Liver (tissue), 3 donors: Measurements from ENCODE around the gene RPL35.

Experiments
- ATF3 ChIP-seq: IDR thresholded peaks from 2 replicates; pipeline ENCODE4 v1.6.1; 2016; ENCODE audit warnings: antibody characterized with exemption
- CTCF ChIP-seq: fragments of 150-350 bp; IDR thresholded peaks from 2 replicates; pipeline ENCODE4 v1.5.1; 2017; ENCODE audit warnings: improper control_type of control experiment, low read depth, low read length; ENCODE audit not compliant: missing input control
- GABPA ChIP-seq, 2 donors: IDR thresholded peaks in 1 of 2; conservative IDR thresholded peaks in 1 of 2; 2 replicates each; pipeline ENCODE4 v1.6.1; 2016; ENCODE audit warnings: antibody characterized with exemption in 2 of 2, mild to moderate bottlenecking in 1 of 2, moderate library complexity in 1 of 2
- JUND ChIP-seq, 2 donors: IDR thresholded peaks; 2 replicates each; pipeline ENCODE4 v1.6.1; 2016; ENCODE audit warnings: antibody characterized with exemption in 2 of 2
- RAD21 ChIP-seq, 2 donors: IDR thresholded peaks; 2 replicates each; pipeline ENCODE4 v1.6.1; 2016; ENCODE audit warnings: antibody characterized with exemption in 2 of 2, mild to moderate bottlenecking in 2 of 2
- REST ChIP-seq: IDR thresholded peaks from 2 replicates; pipeline ENCODE4 v1.6.1; 2016; ENCODE audit warnings: antibody characterized with exemption, mild to moderate bottlenecking
- TAF1 ChIP-seq: conservative IDR thresholded peaks from 2 replicates; pipeline ENCODE4 v1.6.1; 2016; ENCODE audit warnings: antibody characterized with exemption, mild to moderate bottlenecking
- YY1 ChIP-seq: IDR thresholded peaks from 2 replicates; pipeline ENCODE4 v1.6.1; 2016; ENCODE audit warnings: antibody characterized with exemption, mild to moderate bottlenecking
- donor health status: healthy.
- donor health status: healthy.

GRCh38 chr9:124858330-124859046 is 3.3 kb downstream of the RPL35 start:
- TF ChIP-seq REST: no peak
- no peak for TF ChIP-seq YY1
- no peak for TF ChIP-seq CTCF
- no peak for TF ChIP-seq RAD21 (IDR thresholded peaks at IDR 0.05)
- TF ChIP-seq TAF1: no peak
- TF ChIP-seq JUND (IDR thresholded peaks at IDR 0.05): no peak
- TF ChIP-seq ATF3: no peak
- no peak for TF ChIP-seq GABPA (IDR thresholded peaks at IDR 0.05 in 1 of 2, conservative IDR thresholded peaks at IDR 0.05 in 1 of 2)
